Testis (tissue), 3 donors: Measurements from ENCODE around the gene SSBP2. TPM values are rescaled to one million over a fixed set of nuclear protein-coding genes. Genes with fewer than 3 reads are reported as not detected.

Experiments used
- DNase-seq: peaks from one replicate; pipeline ENCODE4 v3.0.0-alpha.2; 2019
- H3K27ac ChIP-seq, 2 donors: fragments of 200-600 bp; sonication (generic); one replicate each; pipeline ENCODE4 v1.5.1; 2019
- H3K27me3 ChIP-seq: fragments of 200-600 bp; sonication (generic); one replicate; pipeline ENCODE4 v1.5.1; 2019
- H3K36me3 ChIP-seq: fragments of 200-600 bp; sonication (generic); one replicate; pipeline ENCODE4 v1.5.1; 2017; ENCODE audit warnings: low read depth; ENCODE audit errors: missing control alignments
- H3K4me1 ChIP-seq: fragments of 200-600 bp; sonication (generic); one replicate; pipeline ENCODE4 v1.5.1; 2019
- H3K4me3 ChIP-seq, 2 donors: fragments of 200-600 bp; sonication (generic); one replicate each; pipeline ENCODE4 v1.5.1; 2017 to 2019
- H3K9me3 ChIP-seq: fragments of 200-600 bp; sonication (generic); one replicate; pipeline ENCODE4 v1.5.1; 2017
- CTCF ChIP-seq, 3 experiments: fragments of 450-650 bp in 2 of 3; fragments of 200-600 bp in 1 of 3; sonication (generic) in 1 of 3; IDR thresholded peaks; one replicate each; pipeline ENCODE4 v1.5.1; 2016 to 2019; ENCODE audit warnings: antibody characterized with exemption in 3 of 3, mild to moderate bottlenecking in 2 of 3, moderate library complexity in 1 of 3
- POLR2A ChIP-seq: fragments of 450-650 bp; IDR thresholded peaks from one replicate; pipeline ENCODE4 v1.6.1; 2017; ENCODE audit warnings: antibody characterized with exemption, mild to moderate bottlenecking, moderate library complexity
- WGBS, 2 donors: methylation state at CpG; one replicate each; pipeline ENCODE4 v1.1.5; 2018; 5-methylcytosine and 5-hydroxymethylcytosine counted together
- intact Hi-C: fragments of 100-400 bp; cut with DNase I; formaldehyde crosslinking; loops from one replicate; pipeline ENCODE4 v1.15.1; 2023; ENCODE audit warnings: low total_unique reads
- polyA plus RNA-seq: library from polyadenylated mRNA; stranded (reverse); fragments of 350-450 nt; fragmentation: Illumina TruSeq; extraction: RNeasy Lipid Tissue Mini Kit (QIAGEN cat#74804); gene quantifications from one replicate; pipeline ENCODE4 v1.2.3, GENCODE V29; 2014; ENCODE audit warnings: low read depth, low replicate concordance; ENCODE audit not compliant: insufficient read depth
- total RNA-seq, 2 donors: library from RNA; depleted of rRNA; stranded (reverse); fragments of >200 nt; gene quantifications; one replicate each; pipeline ENCODE4 v1.2.3, GENCODE V29; 2016

The SSBP2 gene
- total and polyA plus RNA-seq, 3 donors from 2014 or later = 17.5 to 27.6 (median 22.7) TPM

- Histone ChIP-seq H3K4me3 (no peak overlapping the region), H3K27ac (no peak overlapping the region), H3K36me3 (no peaks in the 10 kb centered on the region), H3K27me3 (no peaks in the 10 kb centered on the region), H3K9me3 (no peaks in the 10 kb centered on the region), H3K4me1 (no peaks in the 10 kb centered on the region)
- DNase-seq = no peak
- 97 to 98% methylated on average over 6 to 7 of the region's 7 CpGs for WGBS, 2 donors
- TF ChIP-seq CTCF (IDR thresholded peaks at IDR 0.05) (no peak), POLR2A (no peak)
- intact Hi-C loops = no loop called here
These were observed 141.0 kb downstream of the SSBP2 start for GRCh38 chr5:81609810-81610375.

GRCh38 chr5:81608976-81609375 lies 141.9 kb downstream of the SSBP2 start:
- Histone ChIP-seq H3K4me1 (no peaks in the 10 kb centered on the region), H3K27ac (no peak overlapping the region), H3K4me3 (no peak overlapping the region), H3K36me3 (no peaks in the 10 kb centered on the region), H3K27me3 (no peaks in the 10 kb centered on the region), H3K9me3 (no peaks in the 10 kb centered on the region)
- DNase-seq = no peak
- intact Hi-C loops = no loop called here
- WGBS, 2 donors = 83 to 100% methylated on average over 1 of the region's 1 CpG
- no peak for TF ChIP-seq POLR2A
- no peak for TF ChIP-seq CTCF (IDR thresholded peaks at IDR 0.05)

- Histone ChIP-seq H3K27ac (no peak overlapping the region), H3K9me3 (no peaks in the 10 kb centered on the region), H3K36me3 (no peaks in the 10 kb centered on the region), H3K4me3 (no peak overlapping the region), H3K27me3 (no peaks in the 10 kb centered on the region), H3K4me1 (no peaks in the 10 kb centered on the region)
- DNase-seq = no peak
- TF ChIP-seq POLR2A = no peak
- no peak for TF ChIP-seq CTCF (IDR thresholded peaks at IDR 0.05)
- WGBS, 2 donors = 78 to 94% methylated on average over 1 of the region's 1 CpG
- intact Hi-C loops = no loop called here
These were observed 143.2 kb downstream of the SSBP2 start for GRCh38 chr5:81607693-81608092.

GRCh38 chr5:81606150-81606549 lies 144.7 kb downstream of the SSBP2 start:
- Histone ChIP-seq H3K27me3 (no peaks in the 10 kb centered on the region), H3K27ac (no peak overlapping the region), H3K9me3 (no peaks in the 10 kb centered on the region), H3K36me3 (no peaks in the 10 kb centered on the region), H3K4me1 (no peaks in the 10 kb centered on the region), H3K4me3 (no peak overlapping the region)
- WGBS, 2 donors = 78 to 85% methylated on average over 2 of the region's 2 CpGs
- intact Hi-C loops = no loop called here
- TF ChIP-seq CTCF (IDR thresholded peaks at IDR 0.05) (no peak), POLR2A (no peak)
- DNase-seq = no peak

GRCh38 chr5:81605299-81605698 lies 145.6 kb downstream of the SSBP2 start:
- Histone ChIP-seq H3K27ac (no peak overlapping the region), H3K36me3 (no peaks in the 10 kb centered on the region), H3K4me1 (no peaks in the 10 kb centered on the region), H3K4me3 (no peak overlapping the region), H3K9me3 (no peaks in the 10 kb centered on the region), H3K27me3 (no peaks in the 10 kb centered on the region)
- 93 to 96% methylated on average over 2 of the region's 2 CpGs for WGBS, 2 donors
- no peak for DNase-seq
- intact Hi-C loops = no loop called here
- TF ChIP-seq POLR2A (no peak), CTCF (IDR thresholded peaks at IDR 0.05) (no peak)
